Inflammatory macrophage treated with lipopolysaccharide for 4 hours (primary cell): ENCODE measurements around the gene NBAS.

Experiments used
- DNase-seq: peaks from one replicate; pipeline ENCODE4 v3.0.0-alpha.2; 2020

The NBAS gene

GRCh38 chr2:15155959-15156574 lies 405.1 kb downstream of the NBAS start:
- DNase-seq = no peak

DNA sequence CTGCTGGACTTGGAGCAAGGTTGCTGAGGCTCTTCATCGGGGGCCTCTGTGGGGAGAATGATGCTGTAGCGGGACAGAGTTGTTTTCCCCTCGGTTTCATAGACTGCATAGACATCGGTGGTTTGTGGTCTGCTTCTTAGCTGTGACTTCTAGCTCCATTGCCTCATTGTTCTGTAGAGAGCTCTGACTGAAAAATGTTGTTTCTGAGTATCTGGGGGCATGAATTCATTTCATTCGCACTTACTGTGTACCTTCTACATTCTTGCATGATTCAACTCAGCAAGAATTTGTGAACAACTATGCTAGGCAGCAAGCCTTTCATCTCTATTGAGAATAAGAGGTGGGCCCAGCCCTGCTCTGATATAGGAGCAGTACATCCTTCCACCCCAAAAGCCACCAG lies 406.8 kb downstream of the NBAS start:
- DNase-seq = no peak

DNA sequence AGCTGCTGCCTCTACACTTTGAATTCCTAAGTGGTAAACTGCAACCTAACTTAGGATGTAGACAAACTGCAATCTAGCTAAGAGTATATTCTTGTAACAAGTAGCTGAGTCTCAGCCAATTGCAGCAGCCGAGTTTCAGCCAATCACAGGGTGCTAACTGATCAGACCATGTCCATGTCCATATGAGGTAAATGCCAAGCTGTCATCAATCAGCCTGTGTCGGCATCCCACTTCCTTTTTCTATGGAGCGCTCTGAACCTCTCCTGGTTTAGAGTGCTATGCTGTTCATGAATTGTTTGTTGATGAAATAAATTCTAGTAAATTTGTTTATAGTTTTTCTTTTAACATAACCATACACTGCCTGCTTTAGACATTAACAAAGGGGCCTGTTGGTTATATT lies 408.8 kb downstream of the NBAS start:
- no peak for DNase-seq

- DNase-seq = no peak
These were observed 412.1 kb downstream of the NBAS start for GRCh38 chr2:15149063-15149462.

DNA sequence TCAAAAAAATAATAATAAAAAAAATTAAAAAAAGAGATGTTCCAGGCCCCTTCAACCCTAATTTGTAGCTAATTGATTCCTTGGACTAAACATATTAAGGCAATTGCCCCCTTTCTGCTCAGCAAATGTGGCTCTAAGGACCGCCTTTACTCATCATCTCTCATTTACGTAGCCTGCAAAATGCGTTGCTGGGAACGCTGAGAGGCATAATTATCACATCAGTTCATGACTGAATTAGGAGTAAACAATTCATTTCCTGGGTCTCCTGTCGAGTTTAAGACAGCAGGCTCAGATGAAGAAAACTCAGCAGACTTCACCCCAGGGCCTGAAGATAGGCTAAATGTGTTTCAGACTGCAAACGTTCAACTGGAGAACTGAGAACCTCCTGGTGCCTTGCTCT lies 413.5 kb downstream of the NBAS start:
- no peak for DNase-seq

DNA sequence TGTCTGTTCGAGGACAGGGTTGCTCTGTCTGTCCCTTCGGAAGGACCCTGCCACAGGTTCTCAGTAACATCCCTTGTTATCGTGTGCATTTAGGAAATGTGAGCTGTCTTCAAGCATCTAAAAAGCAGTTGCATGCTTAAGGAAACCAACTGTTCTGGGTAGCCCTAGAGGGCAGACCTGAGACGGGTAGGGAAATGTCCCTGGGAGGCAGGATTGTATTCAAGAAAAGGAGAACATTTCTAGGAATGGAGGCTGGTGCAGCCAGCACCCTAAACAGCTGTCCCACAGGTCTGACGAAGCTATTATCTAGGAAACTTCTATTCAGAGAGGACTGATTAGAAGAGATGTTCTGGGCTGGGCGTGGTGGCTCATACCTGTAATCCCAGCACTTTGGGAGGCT lies 414.2 kb downstream of the NBAS start:
- DNase-seq = no peak

GRCh38 chr2:15145919-15146318 lies 415.2 kb downstream of the NBAS start:
- no peak for DNase-seq

GRCh38 chr2:15145046-15145817 lies 415.9 kb downstream of the NBAS start:
- no peak for DNase-seq

DNA sequence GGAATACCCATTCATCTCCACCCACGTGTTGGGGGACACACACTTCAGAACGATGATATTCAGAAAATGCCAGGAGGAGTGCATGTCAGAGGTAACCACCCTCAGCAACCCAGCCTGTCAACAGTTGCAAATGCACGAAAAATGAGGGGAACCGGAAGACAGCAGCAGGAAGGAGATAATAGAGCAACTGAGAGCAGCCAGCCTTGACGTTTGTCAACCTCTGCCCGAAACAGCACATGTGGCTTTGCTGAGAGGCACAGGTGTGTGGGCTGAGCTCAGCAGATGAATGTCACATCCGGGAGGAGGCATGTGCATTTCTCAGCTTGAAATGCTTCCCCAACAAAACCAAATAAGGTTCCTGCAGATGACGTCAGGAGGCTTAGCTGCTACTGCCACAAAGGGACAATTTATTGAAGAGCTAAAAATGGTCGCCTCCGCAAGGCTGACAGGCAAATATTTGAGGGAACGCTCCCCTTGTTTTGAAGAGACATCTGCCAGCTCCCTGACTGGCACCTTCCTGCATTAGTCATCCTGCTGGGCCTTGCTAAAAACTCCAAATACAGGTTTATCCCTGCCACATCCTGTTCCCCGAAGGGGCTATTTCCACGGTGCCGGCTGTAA lies 419.0 kb downstream of the NBAS start:
- no peak for DNase-seq

- DNase-seq = no peak
These were observed 419.9 kb downstream of the NBAS start for GRCh38 chr2:15141211-15141610.

- no peak for DNase-seq
These were observed 424.5 kb downstream of the NBAS start for GRCh38 chr2:15136639-15137038.

- no peak for DNase-seq
These were observed 426.2 kb downstream of the NBAS start for GRCh38 chr2:15134957-15135356.

GRCh38 chr2:15133461-15133860 lies 427.7 kb downstream of the NBAS start:
- no peak for DNase-seq

DNA sequence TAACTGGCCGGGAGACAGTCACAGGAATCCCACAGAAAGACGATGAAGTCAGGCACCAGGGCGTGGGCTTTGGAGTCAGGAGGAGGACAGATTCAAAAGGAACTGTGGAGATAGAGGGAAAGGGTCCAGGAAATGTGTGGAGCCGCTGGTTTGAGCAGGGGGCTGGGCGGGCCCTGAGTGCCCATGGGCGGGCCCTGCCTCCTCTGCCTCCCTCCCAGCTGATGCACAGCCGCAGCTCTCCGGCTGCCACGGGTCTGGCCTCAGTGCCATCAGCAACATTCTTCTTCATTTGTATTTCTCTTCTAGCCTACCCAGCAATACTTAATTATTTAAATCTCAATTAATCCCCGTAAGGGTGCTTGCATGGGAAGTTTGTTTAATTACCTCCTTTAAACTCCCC lies 432.3 kb downstream of the NBAS start:
- no peak for DNase-seq

DNA sequence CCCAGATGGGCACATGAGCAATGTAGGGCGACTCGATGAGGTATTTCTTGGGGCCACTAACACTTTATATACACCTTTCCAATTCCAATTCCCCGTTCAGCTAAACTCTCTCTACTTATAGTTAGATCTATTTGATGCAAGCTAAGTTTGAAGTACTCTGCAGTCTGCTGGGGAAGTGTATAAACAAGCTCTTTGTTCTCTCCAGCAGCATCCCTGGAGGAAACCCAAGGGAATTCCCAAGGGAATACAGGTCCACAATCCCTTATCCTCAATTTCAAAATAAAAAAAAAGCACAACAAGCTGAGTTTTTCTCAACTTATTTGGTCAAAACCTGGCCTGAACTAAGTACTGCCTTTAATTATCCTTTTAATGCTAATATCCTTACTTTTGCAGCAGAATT lies 433.3 kb downstream of the NBAS start:
- no peak for DNase-seq

GRCh38 chr2:15127301-15127700 lies 433.8 kb downstream of the NBAS start:
- no peak for DNase-seq

GRCh38 chr2:15126373-15126772 lies 434.8 kb downstream of the NBAS start:
- DNase-seq = no peak

GRCh38 chr2:15122915-15123314 lies 438.2 kb downstream of the NBAS start:
- DNase-seq = no peak

DNA sequence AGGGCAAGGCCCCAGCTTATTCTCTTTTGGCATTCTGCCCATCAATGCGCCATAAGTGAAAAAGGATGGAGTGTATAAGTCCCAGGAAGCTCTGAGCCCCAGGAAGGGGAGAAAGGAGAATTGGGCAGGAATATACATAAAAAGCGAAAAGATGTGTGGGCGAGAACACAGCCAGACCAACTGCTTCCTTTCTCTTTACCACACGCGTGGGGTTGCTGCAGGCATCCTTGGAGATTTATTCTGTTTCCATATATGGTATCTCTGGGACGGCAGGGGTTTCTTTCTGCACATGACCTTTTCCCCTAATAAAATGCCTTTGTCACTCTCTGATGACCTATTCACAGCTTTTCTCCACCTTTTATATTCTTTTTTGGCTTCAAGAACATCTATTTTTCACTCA lies 440.5 kb downstream of the NBAS start:
- DNase-seq = no peak

GRCh38 chr2:15119722-15120175 lies 441.4 kb downstream of the NBAS start:
- DNase-seq = no peak

DNA sequence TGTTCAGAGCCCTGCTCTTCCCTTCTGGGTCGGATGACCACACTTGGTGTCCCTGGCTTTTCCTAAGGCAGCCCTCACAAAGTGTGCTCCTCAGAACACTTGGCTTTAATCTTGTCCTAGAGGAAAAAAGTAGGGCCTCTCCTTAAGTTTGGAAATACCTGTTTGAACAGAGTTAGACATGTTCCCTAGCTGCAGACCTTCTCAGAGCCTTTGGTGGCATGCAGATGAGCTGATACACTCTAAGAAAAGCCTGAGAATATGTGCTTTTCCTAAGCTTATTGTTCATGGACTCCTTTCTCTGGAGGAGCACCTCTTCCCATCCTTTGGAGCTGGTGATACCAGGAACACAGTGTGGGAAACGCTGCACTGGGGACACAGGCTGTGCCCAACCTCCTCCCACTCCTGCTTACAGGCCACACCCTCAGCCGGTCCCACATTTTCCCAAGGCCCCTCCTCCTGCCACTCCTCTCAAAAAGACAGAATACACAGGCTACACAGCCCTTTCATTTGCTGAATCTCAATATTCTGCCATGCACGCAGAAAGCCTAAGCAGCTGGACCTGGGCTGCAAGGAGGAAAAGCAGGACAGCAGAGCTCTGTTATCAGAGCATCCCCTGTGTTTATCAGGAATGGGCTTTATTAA lies 443.6 kb downstream of the NBAS start:
- DNase-seq = no peak
